GM12875 (cell line): ENCODE results near the gene VPS18.
A peak's percentile ranks its signal among the peaks of the same experiment; 100 is the strongest.

ENCODE experiments used
- H3K4me3 ChIP-seq: one replicate; pipeline ENCODE4 v1.5.1; 2011; ENCODE audit warnings: low read depth, low read length, control low read depth
- TF ChIP-seq, protein P1 (sequence below): IDR thresholded peaks from 2 replicates; pipeline ENCODE4 v1.5.1; 2011; ENCODE audit warnings: low read depth, mild to moderate bottlenecking, control low read depth, inconsistent platforms, low read length, moderate library complexity, borderline replicate concordance; ENCODE audit not compliant: insufficient read depth

VPS18 gene

GRCh38 chr15:40847223-40847961 lies 46.9 kb upstream of the VPS18 start:
- TF ChIP-seq, protein P1, sequence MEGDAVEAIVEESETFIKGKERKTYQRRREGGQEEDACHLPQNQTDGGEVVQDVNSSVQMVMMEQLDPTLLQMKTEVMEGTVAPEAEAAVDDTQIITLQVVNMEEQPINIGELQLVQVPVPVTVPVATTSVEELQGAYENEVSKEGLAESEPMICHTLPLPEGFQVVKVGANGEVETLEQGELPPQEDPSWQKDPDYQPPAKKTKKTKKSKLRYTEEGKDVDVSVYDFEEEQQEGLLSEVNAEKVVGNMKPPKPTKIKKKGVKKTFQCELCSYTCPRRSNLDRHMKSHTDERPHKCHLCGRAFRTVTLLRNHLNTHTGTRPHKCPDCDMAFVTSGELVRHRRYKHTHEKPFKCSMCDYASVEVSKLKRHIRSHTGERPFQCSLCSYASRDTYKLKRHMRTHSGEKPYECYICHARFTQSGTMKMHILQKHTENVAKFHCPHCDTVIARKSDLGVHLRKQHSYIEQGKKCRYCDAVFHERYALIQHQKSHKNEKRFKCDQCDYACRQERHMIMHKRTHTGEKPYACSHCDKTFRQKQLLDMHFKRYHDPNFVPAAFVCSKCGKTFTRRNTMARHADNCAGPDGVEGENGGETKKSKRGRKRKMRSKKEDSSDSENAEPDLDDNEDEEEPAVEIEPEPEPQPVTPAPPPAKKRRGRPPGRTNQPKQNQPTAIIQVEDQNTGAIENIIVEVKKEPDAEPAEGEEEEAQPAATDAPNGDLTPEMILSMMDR = no peak
- peak overlapping the region; percentile 12 for H3K4me3 ChIP-seq

DNA sequence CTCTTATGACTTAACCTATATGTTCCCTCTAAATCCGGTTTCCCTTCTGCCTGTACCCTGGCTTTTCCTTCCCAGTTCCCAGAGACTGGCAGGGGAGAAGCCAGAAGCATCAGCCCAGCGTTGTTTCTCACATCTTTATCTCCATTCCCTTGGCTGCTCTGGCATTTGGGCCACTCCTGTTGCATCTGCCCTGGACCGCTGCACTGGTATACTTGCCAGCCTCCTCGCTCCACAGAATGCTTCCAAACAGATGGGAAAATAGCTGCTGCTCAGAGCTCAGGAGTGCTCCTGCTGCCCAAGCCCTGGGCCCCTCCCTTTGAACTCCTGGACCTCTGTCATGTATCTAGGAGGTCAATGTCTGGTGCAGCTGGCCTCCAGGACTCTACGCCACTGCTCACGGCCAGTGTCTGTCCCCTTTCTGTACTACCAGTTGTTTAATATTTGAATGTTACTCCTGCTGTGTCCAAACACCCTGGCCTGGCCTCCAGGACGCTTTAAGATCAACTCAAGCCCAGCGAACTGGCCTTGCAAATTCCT lies 43.6 kb upstream of the VPS18 start:
- TF ChIP-seq, protein P1 = no peak
- no peak overlapping the region for H3K4me3 ChIP-seq

- no peak overlapping the region for H3K4me3 ChIP-seq
- TF ChIP-seq, protein P1 = no peak
Observed at GRCh38 chr15:40852529-40852928, 41.7 kb upstream of the VPS18 start.

DNA sequence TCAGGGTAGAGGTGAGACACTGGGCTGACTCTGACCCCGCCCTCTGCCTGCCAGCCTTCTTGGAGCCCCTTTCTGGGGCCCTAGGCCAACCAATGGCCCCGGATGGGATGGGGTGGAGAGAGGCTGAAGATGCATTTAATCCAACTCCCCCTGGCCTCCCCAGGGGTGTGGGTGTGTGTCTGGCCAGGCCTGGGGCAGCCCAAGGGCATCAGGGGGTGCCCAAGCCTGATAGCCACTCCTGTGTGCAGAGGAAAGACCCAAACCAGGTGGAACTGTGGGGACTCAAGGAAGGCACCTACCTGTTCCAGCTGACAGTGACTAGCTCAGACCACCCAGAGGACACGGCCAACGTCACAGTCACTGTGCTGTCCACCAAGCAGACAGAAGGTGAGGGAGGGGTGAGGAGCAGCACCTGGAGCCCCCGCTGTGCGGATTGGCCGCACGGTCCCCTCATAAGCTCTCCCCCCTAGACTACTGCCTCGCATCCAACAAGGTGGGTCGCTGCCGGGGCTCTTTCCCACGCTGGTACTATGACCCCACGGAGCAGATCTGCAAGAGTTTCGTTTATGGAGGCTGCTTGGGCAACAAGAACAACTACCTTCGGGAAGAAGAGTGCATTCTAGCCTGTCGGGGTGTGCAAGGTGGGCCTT lies 40.9 kb upstream of the VPS18 start:
- TF ChIP-seq, protein P1 = no peak
- no peak overlapping the region for H3K4me3 ChIP-seq

- no peak overlapping the region for H3K4me3 ChIP-seq
Observed at GRCh38 chr15:40854161-40854560, 40.1 kb upstream of the VPS18 start.

GRCh38 chr15:40855706-40856234 lies 38.5 kb upstream of the VPS18 start:
- H3K4me3 ChIP-seq = no peak overlapping the region
- TF ChIP-seq, protein P1 = no peak

More at GRCh38 chr15:40854161-40854560, 40.1 kb upstream of the VPS18 start:
- TF ChIP-seq, protein P1 = no peak
